PFSK-1 (cell line): ENCODE measurements around the gene GRB10.

ENCODE experiments used
- SIN3A ChIP-seq: IDR thresholded peaks from 2 replicates; pipeline ENCODE4 v1.6.1; 2012; ENCODE audit warnings: mild to moderate bottlenecking, low read length, moderate library complexity, borderline replicate concordance; ENCODE audit not compliant: insufficient read depth
- TAF1 ChIP-seq: IDR thresholded peaks from 2 replicates; pipeline ENCODE4 v1.6.1; 2012; ENCODE audit warnings: low read length, control low read depth, borderline replicate concordance; ENCODE audit not compliant: insufficient read depth
- TF ChIP-seq, protein P1 (sequence below), 2 experiments: IDR thresholded peaks; 2 replicates each; pipeline versions ENCODE4 v1.6.1 to v1.8.0; 2011 to 2012; ENCODE audit warnings: low read depth in 2 of 2, low read length in 2 of 2, control low read depth in 1 of 2, inconsistent platforms in 1 of 2, mild to moderate bottlenecking in 1 of 2, moderate library complexity in 1 of 2; ENCODE audit not compliant: insufficient read depth in 1 of 2

DNA sequence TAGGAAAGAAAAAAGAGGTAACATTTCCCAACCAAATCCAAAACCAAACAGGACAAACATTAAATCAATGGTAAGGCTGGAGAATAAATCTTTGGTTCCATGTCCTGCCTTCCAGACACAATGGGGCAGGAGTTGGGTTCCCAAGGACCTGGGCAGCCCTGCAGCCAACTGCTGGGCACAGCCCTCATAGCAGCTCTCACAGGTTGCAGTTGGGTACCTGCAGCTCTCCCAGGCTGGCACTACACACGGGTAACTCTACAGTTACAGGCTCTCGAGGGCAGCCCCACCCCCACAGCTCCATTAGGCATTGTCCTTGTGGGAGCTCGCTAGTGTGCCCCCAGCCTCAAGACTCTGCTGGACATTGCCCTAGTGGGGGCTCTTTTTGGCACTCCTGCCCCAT, 7.5 kb downstream of the GRB10 start:
- TF ChIP-seq, protein P1, sequence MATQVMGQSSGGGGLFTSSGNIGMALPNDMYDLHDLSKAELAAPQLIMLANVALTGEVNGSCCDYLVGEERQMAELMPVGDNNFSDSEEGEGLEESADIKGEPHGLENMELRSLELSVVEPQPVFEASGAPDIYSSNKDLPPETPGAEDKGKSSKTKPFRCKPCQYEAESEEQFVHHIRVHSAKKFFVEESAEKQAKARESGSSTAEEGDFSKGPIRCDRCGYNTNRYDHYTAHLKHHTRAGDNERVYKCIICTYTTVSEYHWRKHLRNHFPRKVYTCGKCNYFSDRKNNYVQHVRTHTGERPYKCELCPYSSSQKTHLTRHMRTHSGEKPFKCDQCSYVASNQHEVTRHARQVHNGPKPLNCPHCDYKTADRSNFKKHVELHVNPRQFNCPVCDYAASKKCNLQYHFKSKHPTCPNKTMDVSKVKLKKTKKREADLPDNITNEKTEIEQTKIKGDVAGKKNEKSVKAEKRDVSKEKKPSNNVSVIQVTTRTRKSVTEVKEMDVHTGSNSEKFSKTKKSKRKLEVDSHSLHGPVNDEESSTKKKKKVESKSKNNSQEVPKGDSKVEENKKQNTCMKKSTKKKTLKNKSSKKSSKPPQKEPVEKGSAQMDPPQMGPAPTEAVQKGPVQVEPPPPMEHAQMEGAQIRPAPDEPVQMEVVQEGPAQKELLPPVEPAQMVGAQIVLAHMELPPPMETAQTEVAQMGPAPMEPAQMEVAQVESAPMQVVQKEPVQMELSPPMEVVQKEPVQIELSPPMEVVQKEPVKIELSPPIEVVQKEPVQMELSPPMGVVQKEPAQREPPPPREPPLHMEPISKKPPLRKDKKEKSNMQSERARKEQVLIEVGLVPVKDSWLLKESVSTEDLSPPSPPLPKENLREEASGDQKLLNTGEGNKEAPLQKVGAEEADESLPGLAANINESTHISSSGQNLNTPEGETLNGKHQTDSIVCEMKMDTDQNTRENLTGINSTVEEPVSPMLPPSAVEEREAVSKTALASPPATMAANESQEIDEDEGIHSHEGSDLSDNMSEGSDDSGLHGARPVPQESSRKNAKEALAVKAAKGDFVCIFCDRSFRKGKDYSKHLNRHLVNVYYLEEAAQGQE (IDR thresholded peaks at IDR 0.05; ENCODE audit: insufficient read depth in 1 of 2, low read depth in 2 of 2, low read length in 2 of 2) = no peak
- no peak for TF ChIP-seq TAF1
- TF ChIP-seq SIN3A = no peak
